Mucosa of descending colon (tissue), 3 donors: ENCODE measurements around the gene PRAME. TPM values are rescaled to one million over a fixed set of nuclear protein-coding genes. Genes with fewer than 3 reads are reported as not detected.

Source experiments
- ATAC-seq: fragments of 200-7000 bp; cut with Tn5 transposase; one replicate; pipeline ENCODE4 v1.9.1; 2020; ENCODE audit warnings: mild to moderate bottlenecking, moderate library complexity
- DNase-seq, 3 donors: peaks; one replicate each; pipeline ENCODE4 v3.0.0-alpha.2; 2020
- H3K36me3 ChIP-seq: fragments of 200-600 bp; one replicate; pipeline ENCODE4 v1.8.0; 2021; ENCODE audit warnings: low read depth, mild to moderate bottlenecking
- H3K4me1 ChIP-seq: fragments of 200-600 bp; one replicate; pipeline ENCODE4 v1.8.0; 2021; ENCODE audit warnings: low read depth, mild to moderate bottlenecking
- H3K4me3 ChIP-seq: fragments of 200-600 bp; one replicate; pipeline ENCODE4 v1.8.0; 2021; ENCODE audit warnings: mild to moderate bottlenecking
- H3K9me3 ChIP-seq: fragments of 200-600 bp; one replicate; pipeline ENCODE4 v1.8.0; 2021; ENCODE audit warnings: mild to moderate bottlenecking
- intact Hi-C, 2 donors: fragments of 100-400 bp; cut with DNase I in 1 of 2; cut with micrococcal nuclease in 1 of 2; formaldehyde crosslinking; loops; one replicate each; pipeline versions ENCODE4 v1.11.0 to v1.11.1; 2022; cut with DNase I, micrococcal nuclease
- total RNA-seq, 3 donors: library from RNA; stranded (reverse); fragmentation: NEBNext Ultra II Directional in 2 of 3; extraction: Animal tissue kit (Norgen Biotek cat#: 25700) in 2 of 3; gene quantifications; one replicate each; pipeline versions ENCODE4 v1.2.1 to v1.2.4, GENCODE V29; 2021 to 2023
- TF ChIP-seq, protein P1 (sequence below): fragments of 200-600 bp; IDR thresholded peaks from one replicate; pipeline ENCODE4 v1.8.0; 2022; ENCODE audit warnings: antibody characterized with exemption, mild to moderate bottlenecking
- donor health status: DM: no; HTN: no; CAD: no; lungs with moderate emphysema.
- donor health status: DM: no; HTN: no; CAD: no.
- donor health status: DM: no; HTN: yes; CAD: no.

Gene PRAME
- total RNA-seq, 3 donors from 2014 or later, result 0.22 TPM; not detected in 2

DNA sequence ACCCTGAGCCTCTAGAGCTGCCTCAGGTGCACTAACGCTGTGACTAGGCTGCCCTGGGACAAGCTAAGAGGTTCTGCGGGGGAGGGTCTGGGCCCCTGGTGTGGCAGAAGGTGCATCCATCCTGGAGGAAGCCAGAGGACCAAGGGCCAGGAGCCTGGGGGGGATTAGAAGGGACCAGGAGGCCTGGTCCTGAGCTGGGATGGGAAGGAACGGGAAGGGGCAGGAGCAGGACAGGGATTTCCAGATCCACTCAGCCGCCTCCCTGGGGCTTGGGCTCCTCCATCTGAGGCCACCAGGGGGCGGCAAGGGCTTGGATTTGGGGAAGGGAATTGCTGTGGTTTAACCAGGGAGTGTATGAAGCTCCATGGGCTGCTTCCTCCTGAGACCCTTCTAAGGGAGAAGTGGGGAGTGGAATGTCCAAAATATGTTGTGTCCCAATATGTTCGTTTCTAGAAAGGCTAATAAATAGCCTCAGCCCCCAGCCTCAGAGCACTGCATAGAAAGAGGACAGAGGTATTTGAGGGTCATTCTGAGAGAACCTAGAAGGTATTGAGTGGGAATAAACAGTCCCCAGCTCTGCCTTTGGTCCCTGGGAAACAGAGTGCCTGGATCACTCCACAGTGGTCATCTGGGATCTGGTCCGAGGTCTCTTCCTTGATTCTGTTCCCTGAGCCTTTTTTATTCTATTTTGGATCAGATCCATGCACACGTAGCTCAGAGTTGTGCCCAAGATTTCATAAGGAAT is 17.4 kb upstream of the PRAME start:
- DNase-seq, result peak in 2 of 3 donors; percentile 53 to 61
- H3K9me3 ChIP-seq, result no peaks in the 10 kb centered on the region
- ATAC-seq, result peak; percentile 54
- no peaks in the 10 kb centered on the region for H3K36me3 ChIP-seq
- intact Hi-C loops, result no loop called here
- TF ChIP-seq, protein P1, sequence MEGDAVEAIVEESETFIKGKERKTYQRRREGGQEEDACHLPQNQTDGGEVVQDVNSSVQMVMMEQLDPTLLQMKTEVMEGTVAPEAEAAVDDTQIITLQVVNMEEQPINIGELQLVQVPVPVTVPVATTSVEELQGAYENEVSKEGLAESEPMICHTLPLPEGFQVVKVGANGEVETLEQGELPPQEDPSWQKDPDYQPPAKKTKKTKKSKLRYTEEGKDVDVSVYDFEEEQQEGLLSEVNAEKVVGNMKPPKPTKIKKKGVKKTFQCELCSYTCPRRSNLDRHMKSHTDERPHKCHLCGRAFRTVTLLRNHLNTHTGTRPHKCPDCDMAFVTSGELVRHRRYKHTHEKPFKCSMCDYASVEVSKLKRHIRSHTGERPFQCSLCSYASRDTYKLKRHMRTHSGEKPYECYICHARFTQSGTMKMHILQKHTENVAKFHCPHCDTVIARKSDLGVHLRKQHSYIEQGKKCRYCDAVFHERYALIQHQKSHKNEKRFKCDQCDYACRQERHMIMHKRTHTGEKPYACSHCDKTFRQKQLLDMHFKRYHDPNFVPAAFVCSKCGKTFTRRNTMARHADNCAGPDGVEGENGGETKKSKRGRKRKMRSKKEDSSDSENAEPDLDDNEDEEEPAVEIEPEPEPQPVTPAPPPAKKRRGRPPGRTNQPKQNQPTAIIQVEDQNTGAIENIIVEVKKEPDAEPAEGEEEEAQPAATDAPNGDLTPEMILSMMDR, result peak; percentile 68
- H3K4me3 ChIP-seq, result no peak overlapping the region
- no peaks in the 10 kb centered on the region for H3K4me1 ChIP-seq

DNA sequence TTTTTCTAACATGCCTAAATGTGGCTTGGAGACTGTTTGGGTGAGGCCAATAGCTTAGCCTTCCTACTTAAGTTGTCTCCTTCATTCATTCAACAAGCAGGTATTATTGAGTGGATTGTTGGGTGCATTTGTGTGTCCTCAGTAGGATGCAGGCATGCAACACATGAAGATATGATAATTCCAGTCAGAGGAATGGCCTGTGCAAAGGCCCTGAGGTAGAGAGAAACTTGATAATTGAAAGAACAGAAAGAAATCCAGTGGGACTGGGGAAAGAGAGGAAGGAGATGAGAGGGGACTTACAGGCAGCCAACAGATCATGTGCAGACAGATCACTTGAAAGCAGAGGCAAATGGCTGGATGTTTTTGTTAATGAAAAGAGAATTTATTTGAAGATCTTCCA is 15.3 kb upstream of the PRAME start:
- no peaks in the 10 kb centered on the region for H3K9me3 ChIP-seq
- intact Hi-C loops, result no loop called here
- no peak for DNase-seq
- no peaks in the 10 kb centered on the region for H3K4me1 ChIP-seq
- H3K4me3 ChIP-seq, result no peak overlapping the region
- ATAC-seq, result no peak
- no peaks in the 10 kb centered on the region for H3K36me3 ChIP-seq
- TF ChIP-seq, protein P1, result no peak

DNA sequence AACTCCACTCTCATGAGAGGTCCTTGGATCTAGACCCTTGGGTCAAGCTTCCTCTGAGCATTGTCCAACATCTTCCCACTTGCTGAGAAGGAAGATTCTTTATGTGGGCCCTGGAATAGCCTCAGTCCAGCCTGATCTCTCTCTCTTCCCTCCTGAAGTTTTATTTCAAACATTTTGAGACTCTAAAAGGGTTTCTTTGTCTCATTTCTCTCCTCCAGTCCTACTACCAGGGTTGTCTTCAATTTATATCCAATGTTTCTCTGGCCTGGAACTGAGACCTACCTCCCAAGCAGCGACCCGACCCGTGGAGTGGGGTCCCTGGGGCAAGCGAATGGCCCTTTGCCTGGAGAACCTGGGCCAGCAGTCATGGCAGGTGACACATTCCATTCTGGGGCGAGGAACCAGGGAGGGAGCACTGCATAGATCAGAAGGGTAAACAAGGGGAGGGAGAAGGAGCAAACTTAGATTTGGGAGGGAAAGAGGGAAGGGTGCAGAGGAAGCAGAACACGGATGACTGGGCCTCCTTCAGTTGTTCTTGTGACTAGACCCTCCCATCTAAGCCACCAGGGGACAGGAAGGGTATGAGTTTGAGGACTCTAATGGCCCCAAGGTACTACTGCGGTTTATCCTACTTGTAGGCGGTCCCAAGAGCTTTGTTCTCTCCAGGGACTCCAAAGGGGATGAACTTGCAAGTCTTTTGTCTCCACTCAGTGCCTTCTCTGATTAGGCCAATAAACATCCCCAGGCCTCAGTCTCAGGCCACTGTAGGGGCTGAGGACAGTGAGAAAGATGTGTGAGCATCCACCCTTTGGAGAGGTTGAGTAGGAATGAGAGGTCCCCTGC is 14.2 kb upstream of the PRAME start:
- H3K4me3 ChIP-seq, result no peak overlapping the region
- no peaks in the 10 kb centered on the region for H3K36me3 ChIP-seq
- no peak for DNase-seq
- H3K9me3 ChIP-seq, result no peaks in the 10 kb centered on the region
- no peaks in the 10 kb centered on the region for H3K4me1 ChIP-seq
- intact Hi-C loops, result no loop called here
- TF ChIP-seq, protein P1, result no peak
- ATAC-seq, result no peak

GRCh38 chr22:22571862-22572261 is 12.8 kb upstream of the PRAME start:
- Histone ChIP-seq H3K9me3 (no peaks in the 10 kb centered on the region), H3K4me1 (no peaks in the 10 kb centered on the region), H3K36me3 (no peaks in the 10 kb centered on the region), H3K4me3 (no peak overlapping the region)
- TF ChIP-seq, protein P1, result no peak
- DNase-seq (no peak), ATAC-seq (no peak)
- intact Hi-C loops, result no loop called here

DNA sequence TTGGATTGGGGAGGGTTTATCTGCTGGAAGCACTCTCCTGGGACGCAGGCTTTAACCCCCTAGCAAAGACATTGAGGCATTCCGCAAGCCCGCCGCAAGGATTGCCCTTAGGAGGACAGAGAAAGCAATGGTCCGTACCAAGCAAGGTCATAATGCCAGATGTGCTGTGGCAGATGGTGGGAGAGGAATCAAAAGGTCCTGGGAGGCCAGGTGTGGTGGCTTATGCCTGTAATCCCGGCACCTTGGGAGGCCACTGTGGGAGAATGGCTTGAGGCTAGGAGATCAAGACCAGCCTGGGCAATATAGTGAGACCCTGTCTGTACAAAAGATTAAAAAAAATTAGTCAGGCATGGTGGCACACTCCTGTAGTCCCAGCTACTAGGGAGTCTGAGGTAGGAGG is 12.4 kb upstream of the PRAME start:
- no peak for ATAC-seq
- intact Hi-C loops, result no loop called here
- Histone ChIP-seq H3K4me1 (no peaks in the 10 kb centered on the region), H3K4me3 (no peak overlapping the region), H3K9me3 (no peaks in the 10 kb centered on the region), H3K36me3 (no peaks in the 10 kb centered on the region)
- TF ChIP-seq, protein P1, result no peak
- no peak for DNase-seq
